Superior temporal gyrus (tissue), 1 donor: ENCODE data around the gene CLSTN2.

Source experiments
- DNase-seq: peaks from one replicate; pipeline ENCODE4 v3.0.0-alpha.2; 2016; ENCODE audit errors: extremely low spot score

Gene CLSTN2

GRCh38 chr3:139944256-139944910 is 9.4 kb downstream of the CLSTN2 start:
- no peak for DNase-seq

GRCh38 chr3:139945386-139945785 is 10.4 kb downstream of the CLSTN2 start:
- no peak for DNase-seq

- no peak for DNase-seq
Measured at GRCh38 chr3:139945942-139946341, 11.0 kb downstream of the CLSTN2 start.

- no peak for DNase-seq
Measured at GRCh38 chr3:139948467-139948866, 13.5 kb downstream of the CLSTN2 start.

- no peak for DNase-seq
Measured at GRCh38 chr3:139948898-139949297, 13.9 kb downstream of the CLSTN2 start.

GRCh38 chr3:139953131-139953910 is 18.3 kb downstream of the CLSTN2 start:
- no peak for DNase-seq

- DNase-seq = no peak
Measured at GRCh38 chr3:139954146-139954860, 19.3 kb downstream of the CLSTN2 start.

GRCh38 chr3:139957844-139958243 is 22.9 kb downstream of the CLSTN2 start:
- DNase-seq = no peak

- no peak for DNase-seq
Measured at GRCh38 chr3:139969386-139969785, 34.4 kb downstream of the CLSTN2 start.

- no peak for DNase-seq
Measured at GRCh38 chr3:139970526-139970925, 35.5 kb downstream of the CLSTN2 start.

- no peak for DNase-seq
Measured at GRCh38 chr3:139974809-139975425, 39.9 kb downstream of the CLSTN2 start.

GRCh38 chr3:139975594-139976365 is 40.8 kb downstream of the CLSTN2 start:
- peak; percentile 15 for DNase-seq

- DNase-seq = no peak
Measured at GRCh38 chr3:139978966-139979365, 44.0 kb downstream of the CLSTN2 start.

GRCh38 chr3:139979991-139980390 is 45.0 kb downstream of the CLSTN2 start:
- no peak for DNase-seq

- peak; percentile 56 for DNase-seq
Measured at GRCh38 chr3:139982404-139982803, 47.4 kb downstream of the CLSTN2 start.

- DNase-seq = no peak
Measured at GRCh38 chr3:139985576-139985975, 50.6 kb downstream of the CLSTN2 start.

- DNase-seq = no peak
Measured at GRCh38 chr3:139987908-139988307, 52.9 kb downstream of the CLSTN2 start.

- no peak for DNase-seq
Measured at GRCh38 chr3:139988472-139989156, 53.6 kb downstream of the CLSTN2 start.

- DNase-seq = no peak
Measured at GRCh38 chr3:139994891-139995290, 59.9 kb downstream of the CLSTN2 start.

GRCh38 chr3:140004271-140004670 is 69.3 kb downstream of the CLSTN2 start:
- no peak for DNase-seq

GRCh38 chr3:140006331-140006730 is 71.3 kb downstream of the CLSTN2 start:
- no peak for DNase-seq
